SH-SY5Y (cell line): ENCODE measurements around the gene ADORA1.

ENCODE experiments used
- GATA2 ChIP-seq: IDR thresholded peaks from 2 replicates; pipeline ENCODE4 v1.6.1; 2011; ENCODE audit warnings: mild to moderate bottlenecking, low read depth, low read length
- GATA3 ChIP-seq: IDR thresholded peaks from 2 replicates; pipeline ENCODE4 v1.6.1; 2011; ENCODE audit warnings: low read depth, mild to moderate bottlenecking, low read length, moderate library complexity

The ADORA1 gene

DNA sequence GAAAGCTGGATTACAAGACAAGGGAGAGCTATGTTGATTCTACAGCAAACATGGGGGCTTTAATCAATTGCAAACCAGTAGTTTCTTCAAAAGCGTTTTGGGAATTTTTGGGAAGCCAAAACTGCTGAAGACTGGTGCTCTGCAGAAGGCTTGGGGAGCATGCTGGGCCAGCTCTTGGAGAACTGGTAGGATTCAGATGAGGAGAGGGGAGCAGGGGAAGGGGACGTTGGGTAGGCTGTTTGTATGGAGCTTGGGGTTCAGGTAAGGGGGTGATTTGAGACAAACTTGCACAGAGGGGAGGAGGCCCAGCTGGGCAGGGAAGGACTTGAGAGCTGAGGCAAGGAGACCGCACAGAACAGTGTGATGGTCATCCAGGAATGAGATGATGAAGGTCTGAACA, 39.1 kb upstream of the ADORA1 start:
- TF ChIP-seq GATA2 (no peak), GATA3 (no peak)

DNA sequence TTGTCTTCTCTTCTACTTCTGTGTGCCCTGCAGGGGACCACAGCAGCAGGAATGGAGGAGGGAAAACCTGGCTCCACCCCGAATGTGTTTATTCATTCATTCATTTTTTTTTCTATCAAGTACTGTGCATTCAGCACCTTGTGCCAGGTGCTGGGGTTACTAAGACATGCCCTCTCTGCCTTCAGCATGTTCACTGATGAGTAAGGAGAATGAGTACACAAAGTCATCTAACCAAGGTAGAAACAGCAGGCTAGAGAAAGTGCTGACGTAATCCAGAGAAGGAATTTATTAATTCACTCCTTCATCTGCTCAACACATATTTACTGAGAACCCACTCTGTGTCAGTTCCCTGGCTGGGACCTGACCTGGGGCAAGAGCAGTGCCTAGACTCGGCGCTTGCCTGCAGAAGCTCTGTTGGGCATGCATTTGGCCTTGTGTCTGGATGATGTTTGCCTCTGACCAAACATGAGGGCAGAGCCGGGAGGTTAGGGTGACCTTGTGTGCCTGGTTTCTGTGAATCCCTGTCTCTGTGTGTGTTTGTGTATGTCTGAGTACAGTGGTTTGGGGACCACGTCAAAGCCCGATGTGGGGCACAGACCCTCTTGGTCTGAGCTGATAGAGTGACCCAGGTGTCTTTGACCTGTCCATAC, 38.4 kb upstream of the ADORA1 start:
- no peak for TF ChIP-seq GATA2
- no peak for TF ChIP-seq GATA3

GRCh38 chr1:203089651-203090045, 37.9 kb upstream of the ADORA1 start:
- TF ChIP-seq GATA3 = no peak
- no peak for TF ChIP-seq GATA2

DNA sequence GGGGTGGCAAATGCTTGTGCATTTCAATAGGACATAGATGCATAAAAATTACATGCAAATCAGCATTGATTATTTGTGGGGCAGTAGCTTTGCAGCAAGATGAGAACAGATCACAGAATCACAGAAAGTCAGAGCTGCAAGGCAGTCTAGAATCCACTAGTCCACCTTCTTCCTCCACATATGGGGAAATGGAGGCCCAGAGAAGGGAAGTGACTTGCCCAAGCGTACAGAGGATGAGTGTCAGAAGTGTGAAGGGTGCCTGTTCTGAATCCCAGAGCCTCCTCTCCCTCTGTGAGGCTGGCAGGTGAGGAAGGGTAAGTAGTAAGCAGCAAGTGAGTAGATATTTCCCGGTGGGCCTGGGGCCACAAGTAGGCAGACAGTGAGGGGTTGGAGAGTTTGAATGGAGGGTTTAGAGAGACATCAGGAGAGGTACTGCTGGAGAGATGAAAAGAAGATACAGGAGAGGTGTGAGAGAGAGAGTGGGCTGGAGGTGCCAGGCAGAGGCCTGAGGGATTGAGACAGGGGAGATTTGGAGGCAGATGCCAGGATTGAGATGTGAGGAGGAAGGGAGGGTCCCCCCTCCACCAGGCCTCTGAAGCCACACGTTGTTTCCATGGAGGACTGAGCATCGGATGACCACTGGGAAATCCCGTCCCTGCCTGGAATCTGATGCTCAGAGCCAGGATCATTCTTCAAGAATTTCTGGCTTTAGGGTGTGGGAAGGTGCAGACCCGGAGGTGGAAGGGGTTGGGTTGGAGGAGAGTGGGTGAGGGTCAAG, 36.9 kb upstream of the ADORA1 start:
- TF ChIP-seq GATA3 (no peak), GATA2 (no peak)

DNA sequence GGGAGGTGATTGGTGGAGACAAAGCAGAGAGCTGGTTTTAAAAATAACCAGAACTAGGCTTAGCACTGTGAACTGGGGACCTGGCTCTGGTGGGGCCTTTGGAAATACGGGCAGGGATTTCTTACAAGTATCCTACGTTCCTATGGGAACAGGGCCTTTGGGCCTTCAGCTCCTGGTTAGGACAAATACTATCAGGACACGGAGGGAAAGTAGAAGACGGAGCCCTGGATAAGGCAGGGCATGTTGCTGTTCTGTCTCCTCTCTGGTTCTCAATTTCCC, 36.4 kb upstream of the ADORA1 start:
- no peak for TF ChIP-seq GATA2
- no peak for TF ChIP-seq GATA3

- TF ChIP-seq GATA2 (no peak), GATA3 (no peak)
Observed at GRCh38 chr1:203091761-203092330, 35.7 kb upstream of the ADORA1 start.

- no peak for TF ChIP-seq GATA3
- no peak for TF ChIP-seq GATA2
Observed at GRCh38 chr1:203093754-203094410, 33.6 kb upstream of the ADORA1 start.

DNA sequence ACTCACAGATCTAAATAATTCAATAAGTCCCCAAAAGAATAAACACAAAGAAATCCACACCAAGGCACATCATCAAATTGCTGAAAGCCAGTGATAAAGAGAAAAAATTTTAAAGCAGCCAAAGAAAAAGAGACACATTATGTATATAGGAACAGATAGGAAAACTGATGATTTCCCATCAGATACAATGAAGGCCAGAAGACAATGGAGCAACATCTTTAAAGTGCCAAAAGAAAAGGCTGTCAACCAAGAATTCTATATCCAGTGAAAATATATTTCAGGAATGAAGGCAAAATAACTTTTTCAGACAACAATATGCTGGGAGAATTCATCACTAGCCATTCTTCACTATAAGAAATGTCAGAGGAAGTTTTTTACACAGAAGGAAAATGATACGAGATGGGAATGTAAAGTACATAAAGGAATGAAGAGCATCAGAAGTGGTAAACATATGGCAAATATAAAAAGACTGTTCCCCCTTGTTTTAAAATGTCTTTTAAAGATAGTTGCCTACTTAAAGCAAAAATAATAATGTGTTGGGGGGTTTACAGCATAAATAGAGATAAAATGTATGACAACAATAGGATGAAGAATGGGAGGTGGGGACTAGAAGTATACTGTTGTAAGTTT, 32.4 kb upstream of the ADORA1 start:
- TF ChIP-seq GATA2 = no peak
- no peak for TF ChIP-seq GATA3

DNA sequence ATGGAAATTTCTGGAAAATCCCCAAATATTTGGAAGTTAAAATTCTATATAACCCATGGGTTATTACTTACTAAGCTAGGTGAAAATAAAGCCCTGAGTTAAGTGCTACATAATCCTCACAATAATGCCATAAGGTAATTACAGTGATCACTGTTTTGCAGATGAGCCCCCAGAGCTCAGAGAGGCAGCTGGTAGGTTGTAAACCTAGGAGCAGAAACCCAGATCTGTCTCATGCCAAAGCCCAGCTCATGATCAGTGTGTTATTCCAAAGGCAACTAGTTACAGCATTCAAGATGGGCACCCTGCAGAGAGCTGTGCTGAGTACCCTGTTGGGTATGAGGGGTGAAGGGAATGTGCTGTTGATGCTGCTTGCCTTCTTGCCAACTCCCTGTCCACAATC, 31.0 kb upstream of the ADORA1 start:
- TF ChIP-seq GATA3 (no peak), GATA2 (no peak)

- no peak for TF ChIP-seq GATA3
Observed at GRCh38 chr1:203097001-203097400, 30.5 kb upstream of the ADORA1 start.

GRCh38 chr1:203098445-203098844, 29.1 kb upstream of the ADORA1 start:
- TF ChIP-seq GATA2 = no peak

DNA sequence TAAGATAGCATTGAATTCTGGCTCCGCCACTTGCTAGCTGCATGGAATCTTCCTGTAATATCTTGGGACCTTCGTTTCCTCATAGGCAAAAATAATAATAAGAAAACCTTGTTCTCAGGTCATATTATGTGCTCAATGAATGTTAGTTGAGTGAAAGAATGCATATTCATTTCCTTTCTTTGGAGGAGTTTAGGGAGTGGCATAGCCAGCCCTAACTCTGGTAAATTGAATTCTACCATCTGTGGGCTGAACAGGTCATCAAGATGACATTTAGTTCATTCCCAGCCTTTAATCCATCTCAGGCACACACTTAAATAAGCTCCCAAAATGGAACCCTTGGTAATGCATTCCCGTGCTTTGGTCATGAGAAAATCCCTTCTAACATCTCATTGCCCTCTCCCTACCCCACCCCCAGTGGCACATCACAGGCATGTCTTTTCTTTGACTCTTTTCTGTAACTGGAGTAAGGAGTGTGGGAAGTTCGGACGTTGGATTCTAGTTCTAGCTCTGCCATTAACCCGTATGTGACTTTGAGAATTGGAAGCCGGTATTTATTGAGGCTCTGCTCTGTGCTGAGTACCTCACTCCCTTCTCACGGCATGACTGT, 28.5 kb upstream of the ADORA1 start:
- TF ChIP-seq GATA2 (no peak), GATA3 (no peak)

DNA sequence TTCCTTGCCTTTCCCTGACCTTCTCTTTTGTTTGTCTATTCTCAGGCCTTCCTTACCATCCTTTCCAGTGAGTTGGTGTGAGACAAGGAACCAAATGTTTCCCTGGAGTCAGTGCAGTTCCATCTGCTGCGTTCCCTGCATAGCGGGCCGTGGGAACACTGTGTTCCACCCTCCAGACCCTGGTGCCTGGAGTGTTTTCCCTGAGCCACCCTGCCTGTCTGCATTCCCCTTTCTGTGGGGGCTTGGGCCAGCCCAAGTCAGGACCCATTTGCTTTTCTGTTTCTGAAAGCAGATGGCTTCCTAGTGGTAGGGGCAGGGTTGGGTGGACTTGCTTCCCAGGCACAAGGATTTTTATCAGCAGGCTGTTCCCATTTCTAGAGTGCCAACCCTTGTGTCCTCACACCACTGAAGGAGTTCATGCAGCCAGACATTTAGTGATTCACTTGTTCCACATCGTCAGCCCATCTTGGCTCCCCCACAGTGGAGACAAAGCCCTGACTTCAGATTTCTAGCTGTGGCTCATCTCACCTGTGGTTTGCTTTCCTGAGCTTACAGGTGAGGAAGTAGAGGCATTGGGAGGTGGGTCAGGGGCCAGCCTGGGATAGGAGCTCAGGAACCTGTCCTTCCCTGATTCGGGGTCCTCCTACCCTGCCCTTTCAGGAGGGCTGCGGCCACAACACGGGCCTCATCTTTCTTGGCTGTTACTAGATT, 27.6 kb upstream of the ADORA1 start:
- TF ChIP-seq GATA3 (no peak), GATA2 (no peak)

DNA sequence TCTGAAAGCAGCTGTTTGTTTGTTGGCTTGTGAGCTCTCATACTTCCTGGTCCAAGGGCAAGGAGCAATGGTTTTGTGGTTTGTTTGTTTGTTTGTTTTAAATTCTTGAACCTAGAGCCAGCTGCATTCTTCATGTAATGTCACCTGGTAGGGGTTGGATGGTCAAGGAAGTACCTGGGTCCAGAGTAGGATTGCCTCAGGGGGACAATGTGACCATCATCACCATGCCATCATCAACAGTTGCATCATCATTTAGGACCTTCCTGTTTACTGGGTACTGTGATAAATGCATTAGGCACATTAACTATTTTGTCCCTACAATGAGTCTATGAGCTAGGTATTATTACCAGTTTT, 27.0 kb upstream of the ADORA1 start:
- TF ChIP-seq GATA3 (no peak), GATA2 (no peak)
